NCI-H1092 treated with DMSO at 0.1 percent for 48 hours (cell line): Measurements from ENCODE around the gene NPAT.
A peak's percentile ranks its signal among the peaks of the same experiment; 100 is the strongest.
"Not testable (repeated sequence)": the region's sequence is repeated elsewhere in the genome, so short reads cannot be mapped to it uniquely, and the experiment has no call there.

Experiments used
- DNase-seq: peaks from one replicate; lab custom pipeline; 2025; lab: John Stamatoyannopoulos, UW

The NPAT gene

GRCh38 chr11:108148556-108148955, 73.9 kb downstream of the NPAT start:
- no peak for DNase-seq

DNA sequence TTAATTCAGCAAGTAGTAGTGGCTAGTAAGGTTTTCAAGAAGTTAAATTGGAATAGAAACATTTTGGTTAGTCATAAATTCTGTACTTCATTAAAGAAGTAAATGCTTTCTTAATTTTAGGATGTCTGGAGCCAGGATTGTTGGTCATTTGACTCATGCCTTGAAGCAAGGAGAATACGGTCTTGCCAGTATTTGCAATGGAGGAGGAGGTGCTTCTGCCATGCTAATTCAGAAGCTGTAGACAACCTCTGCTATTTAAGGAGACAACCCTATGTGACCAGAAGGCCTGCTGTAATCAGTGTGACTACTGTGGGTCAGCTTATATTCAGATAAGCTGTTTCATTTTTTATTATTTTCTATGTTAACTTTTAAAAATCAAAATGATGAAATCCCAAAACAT, 75.3 kb downstream of the NPAT start:
- DNase-seq: no peak

DNA sequence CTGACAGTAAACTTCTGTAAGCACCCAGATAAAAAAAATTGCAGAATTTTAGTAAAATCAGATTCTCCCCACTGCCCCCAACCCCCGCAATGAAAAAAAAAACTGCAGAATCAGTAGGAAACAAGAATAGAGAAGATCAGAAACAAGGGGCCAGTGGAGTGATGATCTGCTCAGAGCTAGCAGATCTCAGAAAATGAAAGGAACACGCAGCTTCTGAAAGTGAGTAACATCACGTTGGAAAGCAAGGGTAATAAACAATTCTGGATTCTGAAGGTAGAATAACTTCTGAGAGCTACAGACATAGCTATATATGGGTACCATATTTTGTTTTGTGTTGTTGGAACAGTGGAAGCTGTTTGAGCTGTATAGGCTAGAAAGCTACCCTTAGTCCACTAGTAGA, 77.8 kb downstream of the NPAT start:
- no peak for DNase-seq

DNA sequence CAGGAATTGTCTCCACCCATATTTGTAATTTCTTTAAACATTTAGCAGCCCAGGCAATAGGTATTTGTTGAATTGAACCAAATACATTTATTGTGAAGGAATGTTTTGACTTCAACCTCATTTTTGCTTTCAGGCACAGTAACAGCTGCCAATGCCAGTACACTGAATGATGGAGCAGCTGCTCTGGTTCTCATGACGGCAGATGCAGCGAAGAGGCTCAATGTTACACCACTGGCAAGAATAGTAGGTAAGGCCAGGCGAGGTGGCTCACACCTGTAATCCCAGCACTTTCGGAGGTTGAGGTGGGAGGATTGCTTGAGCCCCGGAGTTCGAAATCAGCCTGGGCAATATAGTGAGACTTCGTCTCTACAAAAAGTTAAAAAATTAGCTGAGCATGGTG, 80.1 kb downstream of the NPAT start:
- DNase-seq: no peak

DNA sequence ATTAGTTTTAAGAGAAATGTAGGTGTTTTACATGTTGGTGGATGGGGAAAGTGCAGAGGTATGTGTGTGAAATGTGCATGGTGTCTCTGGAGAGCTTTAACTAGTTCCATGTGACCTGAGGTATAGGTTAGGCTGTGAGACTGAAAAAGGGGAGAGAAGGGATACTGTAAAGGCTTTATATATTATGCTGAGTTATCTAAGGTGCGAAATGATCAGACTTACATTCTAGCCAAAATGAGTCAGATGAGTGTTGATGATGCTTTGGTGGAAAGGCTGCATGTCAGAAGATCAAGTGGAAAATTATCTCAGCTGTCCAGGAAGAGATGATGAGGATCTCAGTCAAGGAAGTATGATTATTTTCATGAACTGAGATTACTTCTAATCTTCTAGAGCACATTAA, 85.2 kb downstream of the NPAT start:
- DNase-seq: no peak

GRCh38 chr11:108135845-108136544, 86.4 kb downstream of the NPAT start:
- no peak for DNase-seq

GRCh38 chr11:108132993-108133538, 89.4 kb downstream of the NPAT start:
- not testable (repeated sequence) for DNase-seq

DNA sequence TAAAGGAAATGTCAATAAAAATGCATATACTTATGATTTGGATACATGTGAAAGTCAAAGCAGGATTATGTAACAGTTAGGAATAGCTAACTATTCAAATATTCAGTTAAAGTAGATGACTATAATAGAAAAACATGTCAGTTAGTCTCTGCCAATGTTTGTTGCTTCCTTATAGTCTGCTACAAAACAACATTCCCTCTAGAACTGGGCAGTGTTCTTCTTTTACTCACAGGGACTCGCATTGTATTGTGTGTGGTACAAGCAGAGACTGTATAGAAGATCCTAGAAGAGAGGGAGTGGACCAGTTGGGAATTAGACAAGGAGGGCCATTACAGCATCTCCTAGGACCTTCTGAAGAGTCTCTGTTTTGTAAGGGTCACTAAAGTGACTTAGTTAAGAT, 90.4 kb downstream of the NPAT start:
- no peak for DNase-seq

- no peak for DNase-seq
Observed at GRCh38 chr11:108128772-108129171, 93.7 kb downstream of the NPAT start.

- DNase-seq: no peak
Observed at GRCh38 chr11:108125096-108125495, 97.3 kb downstream of the NPAT start.

DNA sequence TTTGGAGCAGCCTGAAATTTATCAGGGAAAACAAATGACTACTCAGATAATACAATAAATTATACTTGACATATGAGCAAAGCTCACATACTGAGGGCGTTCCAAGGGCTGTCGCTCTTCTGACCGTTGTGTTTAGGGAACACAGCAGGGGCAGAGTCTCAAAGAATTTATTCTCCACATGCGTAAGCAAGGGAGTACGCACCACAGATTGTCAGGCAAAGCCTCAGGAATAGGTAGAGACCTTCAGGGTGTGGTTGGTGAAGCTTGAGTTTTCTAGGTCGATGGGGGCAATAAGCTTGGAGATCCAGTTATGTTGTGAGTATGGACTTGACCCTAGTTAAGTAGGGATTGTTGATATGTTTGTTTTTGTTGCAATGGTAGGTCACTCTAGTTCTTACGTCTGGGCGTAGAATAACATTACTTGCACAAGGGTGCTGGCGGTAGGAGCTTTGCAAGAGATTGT, 100.2 kb downstream of the NPAT start:
- no peak for DNase-seq

DNA sequence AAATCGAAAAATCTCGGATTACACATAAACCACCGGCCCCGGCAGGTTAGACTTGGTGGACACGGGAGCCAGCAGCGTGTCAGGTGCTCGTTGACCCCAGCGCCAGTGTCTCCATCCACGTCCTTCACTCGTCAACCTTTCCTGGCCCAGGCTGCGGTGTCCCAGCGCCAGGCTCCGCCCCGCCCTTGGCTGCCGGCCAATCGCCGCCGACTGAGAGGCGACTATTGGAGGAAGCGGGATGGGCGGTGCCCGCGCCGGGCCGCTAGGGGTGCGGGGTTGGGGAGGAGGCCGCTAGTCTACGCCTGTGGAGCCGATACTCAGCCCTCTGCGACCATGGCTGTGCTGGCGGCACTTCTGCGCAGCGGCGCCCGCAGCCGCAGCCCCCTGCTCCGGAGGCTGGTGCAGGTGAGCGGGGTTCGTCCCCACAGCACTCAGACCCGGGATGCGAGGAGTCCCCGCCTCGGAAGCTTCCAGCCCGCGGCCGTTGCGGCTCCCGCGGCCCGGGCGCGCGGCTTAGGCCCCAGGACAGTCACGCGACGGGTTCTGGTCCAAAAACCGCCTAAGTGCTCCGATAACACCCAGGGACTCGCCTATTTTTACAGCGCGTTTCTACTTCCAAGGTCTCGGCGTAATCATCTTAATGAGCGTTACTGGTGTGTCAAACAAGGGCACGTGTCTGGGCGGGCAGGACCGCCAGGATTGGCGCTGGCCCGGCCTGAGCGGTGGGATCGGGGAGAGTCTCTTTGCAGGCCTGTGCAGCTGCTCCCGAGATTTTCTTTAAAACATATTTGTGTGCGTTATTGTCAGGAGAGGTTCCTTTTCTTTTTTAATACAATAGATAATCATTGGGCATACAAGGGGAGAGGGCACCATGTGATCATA, 100.9 kb downstream of the NPAT start, which contains the start of gene ACAT1:
Gene ACAT1 (plus strand): TSS at position 294 of the 882 bp plus-strand sequence. CDS start 40 bp downstream, at position 334.
- peak; percentile 93 for DNase-seq

GRCh38 chr11:108120936-108121273, 101.5 kb downstream of the NPAT start:
- not testable (repeated sequence) for DNase-seq

DNA sequence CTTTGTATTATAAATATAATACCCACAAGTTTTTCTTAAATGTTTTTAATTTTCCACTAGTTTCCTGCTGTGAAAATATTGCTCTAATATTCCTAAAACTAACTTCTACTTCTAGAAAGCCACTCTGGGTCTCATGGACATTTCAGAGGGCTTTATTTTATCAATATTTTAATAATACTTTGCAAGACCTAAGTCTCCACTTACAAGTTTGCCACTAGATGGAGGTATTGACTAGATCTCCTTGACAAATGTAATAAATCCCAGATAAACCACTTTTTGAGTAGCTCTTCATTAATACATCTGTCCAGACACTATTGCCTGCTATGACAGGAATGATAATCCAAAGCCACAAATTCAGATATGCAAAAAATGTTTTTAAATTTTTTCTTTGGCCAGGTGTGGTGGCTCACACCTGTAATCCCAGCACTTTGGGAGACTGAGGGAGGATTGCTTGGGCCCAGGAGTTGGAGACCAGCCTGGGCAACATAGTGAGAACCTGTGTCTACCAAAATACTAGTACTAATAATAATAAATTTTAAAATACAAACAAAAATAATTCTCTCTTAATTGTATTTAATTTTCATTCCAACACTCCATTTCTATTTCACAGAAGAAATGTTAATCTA, 104.6 kb downstream of the NPAT start:
- peak; percentile 65 for DNase-seq

GRCh38 chr11:108115500-108116140, 106.8 kb downstream of the NPAT start:
- DNase-seq: peak; percentile 91

- peak; percentile 33 for DNase-seq
Observed at GRCh38 chr11:108112057-108112456, 110.4 kb downstream of the NPAT start.

DNA sequence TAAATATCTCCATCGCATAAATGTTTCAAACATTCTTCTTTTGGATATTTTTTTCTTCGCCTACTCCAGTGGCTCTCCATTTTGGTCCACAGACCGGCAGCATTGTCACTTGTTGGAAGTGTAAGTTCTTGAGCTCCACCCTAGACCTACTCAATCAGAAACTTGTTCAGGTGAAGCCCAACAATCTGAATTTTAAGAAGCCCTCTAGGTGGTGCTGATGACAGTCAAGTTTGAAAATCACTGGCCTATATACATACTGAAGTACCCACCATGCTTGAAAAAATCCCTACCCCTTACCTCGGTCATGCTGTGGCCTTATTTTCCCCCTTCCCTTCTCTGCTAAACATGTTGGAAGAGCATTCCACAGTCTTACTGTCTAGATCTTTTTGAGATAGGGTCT, 111.3 kb downstream of the NPAT start:
- DNase-seq: no peak
